Measurements from ENCODE around the gene TTL. TPM values are rescaled to one million over a fixed set of nuclear protein-coding genes. Genes with fewer than 3 reads are reported as not detected.

TTL gene
- total and polyA plus RNA-seq, 2 donors from 2014 or later: 11.1 to 23.5 TPM

- no peak for TF ChIP-seq CTCF (IDR thresholded peaks at IDR 0.05; ENCODE audit: borderline replicate concordance, extremely low read depth, insufficient read depth)
- H3K9ac ChIP-seq (ENCODE audit: low read length in 3 of 3): no peak overlapping the region
- no peak overlapping the region for H3K27ac ChIP-seq (ENCODE audit: low read depth in 2 of 2, low read length in 2 of 2)
- H3K9me3 ChIP-seq (ENCODE audit: control insufficient read depth in 2 of 3, insufficient read depth in 1 of 3, low read length in 3 of 3): no peaks in the 10 kb centered on the region
- intact Hi-C loops (cut with DNase I): no loop called here
- no peak for FAIRE-seq
- H3K4me3 ChIP-seq (ENCODE audit: low read length in 3 of 3): peak overlapping the region in 1 of 3 donors; percentile 74
- no peaks in the 10 kb centered on the region for H3K27me3 ChIP-seq (ENCODE audit: control insufficient read depth, insufficient read depth, low read length)
- no peaks in the 10 kb centered on the region for H3K36me3 ChIP-seq (ENCODE audit: control insufficient read depth in 2 of 3, insufficient read depth in 3 of 3, low read length in 3 of 3)
- no peak for DNase-seq
- H3K4me1 ChIP-seq (ENCODE audit: control insufficient read depth in 2 of 3, insufficient read depth in 2 of 3, low read depth in 1 of 3, low read length in 3 of 3): peaks cover 0 to 5% (median 2%) of the 10 kb centered on the region in 3 donors
These were observed 59.0 kb downstream of the TTL start for GRCh38 chr2:112540906-112541305.

GRCh38 chr2:112541315-112542122 lies 59.6 kb downstream of the TTL start:
- H3K36me3 ChIP-seq (ENCODE audit: control insufficient read depth in 2 of 3, insufficient read depth in 3 of 3, low read length in 3 of 3): peaks cover 0 to 2% (median 0%) of the 10 kb centered on the region in 3 donors
- no peak for TF ChIP-seq CTCF (IDR thresholded peaks at IDR 0.05; ENCODE audit: borderline replicate concordance, extremely low read depth, insufficient read depth)
- H3K9me3 ChIP-seq (ENCODE audit: control insufficient read depth in 2 of 3, insufficient read depth in 1 of 3, low read length in 3 of 3): no peaks in the 10 kb centered on the region
- peak; percentile 85 to 93 (median 90) for DNase-seq
- peaks cover 0 to 5% (median 2%) of the 10 kb centered on the region in 3 donors for H3K4me1 ChIP-seq (ENCODE audit: control insufficient read depth in 2 of 3, insufficient read depth in 2 of 3, low read depth in 1 of 3, low read length in 3 of 3)
- no peak for FAIRE-seq
- H3K27ac ChIP-seq (ENCODE audit: low read depth in 2 of 2, low read length in 2 of 2): peak overlapping the region; percentile 90 to 95
- intact Hi-C loops (cut with DNase I): no loop called here
- H3K4me3 ChIP-seq (ENCODE audit: low read length in 3 of 3): peak overlapping the region; percentile 74 to 95 (median 90)
- H3K9ac ChIP-seq (ENCODE audit: low read length in 3 of 3): peak overlapping the region; percentile 53 to 85 (median 75)
- H3K27me3 ChIP-seq (ENCODE audit: control insufficient read depth, insufficient read depth, low read length): no peaks in the 10 kb centered on the region

- intact Hi-C loops (cut with DNase I): no loop called here
- H3K36me3 ChIP-seq (ENCODE audit: control insufficient read depth in 2 of 3, insufficient read depth in 3 of 3, low read length in 3 of 3): peaks cover 0 to 2% (median under 1%) of the 10 kb centered on the region in 3 donors
- FAIRE-seq (no peak), DNase-seq (peak; percentile 91 to 96 (median 94))
- H3K4me3 ChIP-seq (ENCODE audit: low read length in 3 of 3): peak within 1 kb of the TSS; percentile 74 to 95 (median 90)
- peaks cover 0 to 5% (median 2%) of the 10 kb centered on the region in 3 donors for H3K4me1 ChIP-seq (ENCODE audit: control insufficient read depth in 2 of 3, insufficient read depth in 2 of 3, low read depth in 1 of 3, low read length in 3 of 3)
- no peaks in the 10 kb centered on the region for H3K27me3 ChIP-seq (ENCODE audit: control insufficient read depth, insufficient read depth, low read length)
- H3K27ac ChIP-seq (ENCODE audit: low read depth in 2 of 2, low read length in 2 of 2): peak within 1 kb of the TSS; percentile 90 to 95
- H3K9me3 ChIP-seq (ENCODE audit: control insufficient read depth in 2 of 3, insufficient read depth in 1 of 3, low read length in 3 of 3): no peaks in the 10 kb centered on the region
- peak within 1 kb of the TSS; percentile 53 to 85 (median 75) for H3K9ac ChIP-seq (ENCODE audit: low read length in 3 of 3)
- no peak for TF ChIP-seq CTCF (IDR thresholded peaks at IDR 0.05; ENCODE audit: borderline replicate concordance, extremely low read depth, insufficient read depth)
These were observed 60.4 kb downstream of the TTL start, which contains the start of gene POLR1B for GRCh38 chr2:112542123-112542983. Gene POLR1B, plus strand, starts transcription at chr2:112542465. Its CDS starts 30 bp downstream, at chr2:112542495.
